GM23338 (cell line): ENCODE data around the gene CDC42EP5. TPM values are rescaled to one million over a fixed set of nuclear protein-coding genes. Genes with fewer than 3 reads are reported as not detected.

ENCODE experiments used
- ATAC-seq: fragments of 200-7000 bp; cut with Tn5 transposase; 3 replicates; pipeline ENCODE4 v1.9.1; 2020
- DNase-seq: peaks from one replicate; pipeline ENCODE4 v3.0.0-alpha.2; 2015; ENCODE audit warnings: low spot score
- H2AFZ ChIP-seq: fragments of 200-600 bp; sonication (generic); 2 replicates; pipeline ENCODE4 v1.8.0; 2016; ENCODE audit warnings: antibody characterized with exemption, mild to moderate bottlenecking, moderate library complexity
- H3F3A ChIP-seq: fragments of 200-600 bp; sonication (generic); replicated peaks from 2 replicates; pipeline ENCODE4 v1.8.0; 2017; ENCODE audit warnings: antibody characterized with exemption, mixed run types, low read depth
- H3K27ac ChIP-seq: fragments of 200-600 bp; sonication (generic); 2 replicates; pipeline ENCODE4 v1.6.1; 2016; ENCODE audit warnings: low read depth
- H3K27me3 ChIP-seq: fragments of 200-600 bp; sonication (generic); 2 replicates; pipeline ENCODE4 v1.8.0; 2016; ENCODE audit warnings: mild to moderate bottlenecking, mixed run types, moderate library complexity; ENCODE audit not compliant: insufficient read depth
- H3K36me3 ChIP-seq: fragments of 200-600 bp; sonication (generic); 2 replicates; pipeline ENCODE4 v1.8.0; 2016; ENCODE audit warnings: mild to moderate bottlenecking; ENCODE audit not compliant: insufficient read depth
- H3K4me1 ChIP-seq: fragments of 200-600 bp; sonication (generic); 2 replicates; pipeline ENCODE4 v1.8.0; 2016; ENCODE audit warnings: mild to moderate bottlenecking, moderate library complexity; ENCODE audit not compliant: insufficient read depth
- H3K4me2 ChIP-seq: fragments of 200-600 bp; sonication (generic); 2 replicates; pipeline ENCODE4 v1.7.1; 2017; ENCODE audit warnings: mixed run types
- H3K4me3 ChIP-seq: fragments of 200-600 bp; sonication (generic); 2 replicates; pipeline ENCODE4 v1.6.1; 2016; ENCODE audit warnings: mixed run types
- H3K79me2 ChIP-seq: fragments of 200-600 bp; sonication (generic); replicated peaks from 2 replicates; pipeline ENCODE4 v1.8.0; 2017; ENCODE audit warnings: mild to moderate bottlenecking; ENCODE audit not compliant: insufficient read depth
- H3K9me2 ChIP-seq: fragments of 200-600 bp; sonication (generic); 2 replicates; pipeline ENCODE4 v1.8.0; 2017; ENCODE audit not compliant: insufficient read depth
- H4K20me1 ChIP-seq: fragments of 200-600 bp; sonication (generic); replicated peaks from 2 replicates; pipeline ENCODE4 v1.8.0; 2017; ENCODE audit warnings: mild to moderate bottlenecking; ENCODE audit not compliant: insufficient read depth
- H3K27ac Mint-ChIP-seq: 2 replicates; pipeline ENCODE4 v1.8.0; 2020; ENCODE audit warnings: inconsistent platforms, mild to moderate bottlenecking, moderate library complexity, mixed read lengths
- H3K27me3 Mint-ChIP-seq: 3 replicates; pipeline ENCODE4 v1.8.0; 2022; ENCODE audit warnings: low read depth, mild to moderate bottlenecking, moderate library complexity, mixed read lengths, inconsistent platforms; ENCODE audit not compliant: insufficient read depth, poor library complexity
- H3K36me3 Mint-ChIP-seq: 3 replicates; pipeline ENCODE4 v1.8.0; 2021; ENCODE audit warnings: low read depth, mild to moderate bottlenecking, inconsistent platforms, moderate library complexity, mixed read lengths
- H3K4me1 Mint-ChIP-seq: 3 replicates; pipeline ENCODE4 v1.8.0; 2020; ENCODE audit warnings: mild to moderate bottlenecking, inconsistent platforms, mixed read lengths
- H3K4me3 Mint-ChIP-seq: 3 replicates; pipeline ENCODE4 v1.8.0; 2021; ENCODE audit warnings: moderate library complexity, mild to moderate bottlenecking, inconsistent platforms, mixed read lengths
- H3K9me3 Mint-ChIP-seq: 3 replicates; pipeline ENCODE4 v1.8.0; 2020; ENCODE audit warnings: moderate library complexity, mild to moderate bottlenecking, inconsistent platforms, mixed read lengths
- CTCF ChIP-seq, 2 experiments: fragments of 200-600 bp in 1 of 2; sonication (generic) in 1 of 2; conservative IDR thresholded peaks; 2 replicates each; pipeline versions ENCODE4 v1.5.1 to v1.6.1; 2016 to 2017; ENCODE audit warnings: antibody characterized with exemption in 2 of 2, low read depth in 2 of 2, mild to moderate bottlenecking in 2 of 2, moderate library complexity in 1 of 2
- EZH2phosphoT487 ChIP-seq: fragments of 200-600 bp; sonication (generic); IDR thresholded peaks from one replicate; pipeline ENCODE4 v1.8.1; 2018; ENCODE audit warnings: antibody characterized with exemption; ENCODE audit not compliant: unreplicated experiment
- NANOG ChIP-seq: IDR thresholded peaks from 2 replicates; pipeline ENCODE4 v1.6.1; 2016; ENCODE audit warnings: antibody characterized with exemption, borderline replicate concordance
- ZNF462 ChIP-seq: fragments of 250-450 bp; sonication (Bioruptor Pico); IDR thresholded peaks from 2 replicates; pipeline ENCODE4 v1.5.0; 2020; ENCODE audit warnings: mild to moderate bottlenecking, moderate library complexity
- polyA plus RNA-seq: library from polyadenylated mRNA; unstranded; fragments of >200 nt; fragmentation: Nextera tagmentation; extraction: Ambion mirVana; gene quantifications from 2 replicates; pipeline ENCODE4 v1.2.1, GENCODE V29; 2016
- total RNA-seq: library from RNA; depleted of rRNA; stranded (reverse); fragments of >200 nt; shearing (Covaris generic); gene quantifications from 2 replicates; pipeline ENCODE4 v1.2.3, GENCODE V29; 2014
- TF ChIP-seq, protein P1 (sequence below): IDR thresholded peaks from 2 replicates; pipeline ENCODE4 v1.6.1; 2016; ENCODE audit warnings: antibody characterized with exemption
- TF ChIP-seq, protein P2 (sequence below): IDR thresholded peaks from one replicate; pipeline ENCODE4 v1.6.1; 2018; ENCODE audit warnings: antibody characterized with exemption; ENCODE audit not compliant: unreplicated experiment

The CDC42EP5 gene
- total and polyA plus RNA-seq, 2 experiments from 2014 or later = 1.4 to 3.4 TPM

- Histone ChIP-seq H4K20me1 (no peaks in the 10 kb centered on the region), H3K9me2 (no peaks in the 10 kb centered on the region), H3K4me2 (no peak overlapping the region), H2AFZ (no peak overlapping the region), H3K79me2 (no peaks in the 10 kb centered on the region), H3K27me3 (no peaks in the 10 kb centered on the region), H3K36me3 (no peaks in the 10 kb centered on the region), H3K4me3 (no peak overlapping the region), H3K4me1 (no peaks in the 10 kb centered on the region), H3F3A (no peaks in the 10 kb centered on the region), H3K27ac (no peak overlapping the region)
- H3K27me3 Mint-ChIP-seq = peaks cover 5% of the 10 kb centered on the region
- DNase-seq = no peak
- H3K36me3 Mint-ChIP-seq = peaks cover 13% of the 10 kb centered on the region; the same call in 1 of the 3 replicates
- TF ChIP-seq, protein P1, sequence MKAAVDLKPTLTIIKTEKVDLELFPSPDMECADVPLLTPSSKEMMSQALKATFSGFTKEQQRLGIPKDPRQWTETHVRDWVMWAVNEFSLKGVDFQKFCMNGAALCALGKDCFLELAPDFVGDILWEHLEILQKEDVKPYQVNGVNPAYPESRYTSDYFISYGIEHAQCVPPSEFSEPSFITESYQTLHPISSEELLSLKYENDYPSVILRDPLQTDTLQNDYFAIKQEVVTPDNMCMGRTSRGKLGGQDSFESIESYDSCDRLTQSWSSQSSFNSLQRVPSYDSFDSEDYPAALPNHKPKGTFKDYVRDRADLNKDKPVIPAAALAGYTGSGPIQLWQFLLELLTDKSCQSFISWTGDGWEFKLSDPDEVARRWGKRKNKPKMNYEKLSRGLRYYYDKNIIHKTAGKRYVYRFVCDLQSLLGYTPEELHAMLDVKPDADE = no peak
- no peak for TF ChIP-seq NANOG
- TF ChIP-seq, protein P2, sequence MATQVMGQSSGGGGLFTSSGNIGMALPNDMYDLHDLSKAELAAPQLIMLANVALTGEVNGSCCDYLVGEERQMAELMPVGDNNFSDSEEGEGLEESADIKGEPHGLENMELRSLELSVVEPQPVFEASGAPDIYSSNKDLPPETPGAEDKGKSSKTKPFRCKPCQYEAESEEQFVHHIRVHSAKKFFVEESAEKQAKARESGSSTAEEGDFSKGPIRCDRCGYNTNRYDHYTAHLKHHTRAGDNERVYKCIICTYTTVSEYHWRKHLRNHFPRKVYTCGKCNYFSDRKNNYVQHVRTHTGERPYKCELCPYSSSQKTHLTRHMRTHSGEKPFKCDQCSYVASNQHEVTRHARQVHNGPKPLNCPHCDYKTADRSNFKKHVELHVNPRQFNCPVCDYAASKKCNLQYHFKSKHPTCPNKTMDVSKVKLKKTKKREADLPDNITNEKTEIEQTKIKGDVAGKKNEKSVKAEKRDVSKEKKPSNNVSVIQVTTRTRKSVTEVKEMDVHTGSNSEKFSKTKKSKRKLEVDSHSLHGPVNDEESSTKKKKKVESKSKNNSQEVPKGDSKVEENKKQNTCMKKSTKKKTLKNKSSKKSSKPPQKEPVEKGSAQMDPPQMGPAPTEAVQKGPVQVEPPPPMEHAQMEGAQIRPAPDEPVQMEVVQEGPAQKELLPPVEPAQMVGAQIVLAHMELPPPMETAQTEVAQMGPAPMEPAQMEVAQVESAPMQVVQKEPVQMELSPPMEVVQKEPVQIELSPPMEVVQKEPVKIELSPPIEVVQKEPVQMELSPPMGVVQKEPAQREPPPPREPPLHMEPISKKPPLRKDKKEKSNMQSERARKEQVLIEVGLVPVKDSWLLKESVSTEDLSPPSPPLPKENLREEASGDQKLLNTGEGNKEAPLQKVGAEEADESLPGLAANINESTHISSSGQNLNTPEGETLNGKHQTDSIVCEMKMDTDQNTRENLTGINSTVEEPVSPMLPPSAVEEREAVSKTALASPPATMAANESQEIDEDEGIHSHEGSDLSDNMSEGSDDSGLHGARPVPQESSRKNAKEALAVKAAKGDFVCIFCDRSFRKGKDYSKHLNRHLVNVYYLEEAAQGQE = no peak
- TF ChIP-seq CTCF (conservative IDR thresholded peaks at IDR 0.05; ENCODE audit: low read depth in 2 of 2) = no peak
- no peak for TF ChIP-seq EZH2phosphoT487
- no peak for TF ChIP-seq ZNF462 (CRISPR knock-in tag)
- no peak overlapping the region for H3K4me3 Mint-ChIP-seq
- H3K27ac Mint-ChIP-seq = no peak overlapping the region
- no peak for ATAC-seq
- peaks cover 69% of the 10 kb centered on the region for H3K9me3 Mint-ChIP-seq
- peaks cover 3% of the 10 kb centered on the region; the same call in 1 of the 3 replicates for H3K4me1 Mint-ChIP-seq
Observed at GRCh38 chr19:54485851-54486250, 12.8 kb upstream of the CDC42EP5 start.
